Caco-2 (cell line): Measurements from ENCODE around the gene BMERB1. TPM values are rescaled to one million over a fixed set of nuclear protein-coding genes. Genes with fewer than 3 reads are reported as not detected.

Experiments
- BruUV-seq: library from RNA; stranded (reverse); fragments of 400-500 nt; replicated peaks from 2 replicates; lab custom pipeline; 2021; lab: Mats Ljungman, UMichigan
- CTCF ChIA-PET: fragments of 300-600 bp; sonication (Branson Sonifier 250); formaldehyde crosslinking; loops from one replicate; lab custom pipeline; 2022; ENCODE audit warnings: antibody characterized with exemption; lab: Charles Lee
- POLR2A ChIA-PET: fragments of 300-600 bp; sonication (Branson Sonifier 250); formaldehyde crosslinking; loops from one replicate; lab custom pipeline; 2022; ENCODE audit warnings: antibody characterized with exemption; lab: Charles Lee
- DNase-seq, 2 experiments: peaks; one replicate each; pipeline versions ENCODE4 v3.0.0 to v3.0.0-alpha.2; 2020 to 2022
- H3K27me3 ChIP-seq: replicated peaks from 2 replicates; pipeline ENCODE4 v1.6.0; 2011; ENCODE audit warnings: low read length; ENCODE audit not compliant: control insufficient read depth, insufficient read depth
- H3K36me3 ChIP-seq: 2 replicates; pipeline ENCODE4 v1.5.1; 2011; ENCODE audit warnings: low read length; ENCODE audit not compliant: control insufficient read depth, insufficient read depth
- H3K4me1 ChIP-seq: fragments of 250-450 bp; sonication (Bioruptor Pico); 2 replicates; pipeline ENCODE4 v1.5.1; 2020; ENCODE audit warnings: mild to moderate bottlenecking
- H3K4me3 ChIP-seq: 2 replicates; pipeline ENCODE4 v1.5.1; 2011; ENCODE audit warnings: low read depth, mild to moderate bottlenecking, control low read depth, low read length
- H3K9me3 ChIP-seq: fragments of 250-450 bp; sonication (Bioruptor Pico); 2 replicates; pipeline ENCODE4 v1.5.1; 2020; ENCODE audit warnings: mild to moderate bottlenecking, moderate library complexity
- H3K27ac Mint-ChIP-seq: one replicate; pipeline ENCODE4 v1.8.0; 2022; ENCODE audit warnings: mixed read lengths; ENCODE audit not compliant: unreplicated experiment
- H3K27me3 Mint-ChIP-seq: one replicate; pipeline ENCODE4 v1.8.0; 2022; ENCODE audit warnings: mixed read lengths; ENCODE audit not compliant: insufficient read depth, unreplicated experiment
- H3K36me3 Mint-ChIP-seq: one replicate; pipeline ENCODE4 v1.8.0; 2022; ENCODE audit warnings: mild to moderate bottlenecking, mixed read lengths; ENCODE audit not compliant: insufficient read depth, unreplicated experiment
- H3K4me1 Mint-ChIP-seq: one replicate; pipeline ENCODE4 v1.8.0; 2022; ENCODE audit warnings: low read depth, mixed read lengths; ENCODE audit not compliant: unreplicated experiment
- H3K4me3 Mint-ChIP-seq: one replicate; pipeline ENCODE4 v1.8.0; 2022; ENCODE audit warnings: mild to moderate bottlenecking, moderate library complexity, mixed read lengths; ENCODE audit not compliant: unreplicated experiment
- H3K9me3 Mint-ChIP-seq: one replicate; pipeline ENCODE4 v1.8.0; 2022; ENCODE audit warnings: mixed read lengths; ENCODE audit not compliant: unreplicated experiment
- CTCF ChIP-seq, 2 experiments: fragments of 200-600 bp in 1 of 2; IDR thresholded peaks; 1 replicate in 1 of 2; 2 replicates in 1 of 2; pipeline versions ENCODE4 v1.5.1 to v1.8.0; 2011 to 2022; ENCODE audit warnings: antibody characterized with exemption in 1 of 2, control low read depth in 1 of 2, inconsistent platforms in 1 of 2, low read depth in 1 of 2, low read length in 1 of 2, mild to moderate bottlenecking in 1 of 2, moderate library complexity in 1 of 2; ENCODE audit not compliant: insufficient read depth in 1 of 2, severe bottlenecking in 1 of 2, unreplicated experiment in 1 of 2
- intact Hi-C: fragments of 100-400 bp; cut with micrococcal nuclease; formaldehyde crosslinking; loops from one replicate; pipeline ENCODE4 v1.10.0; 2022; ENCODE audit not compliant: unreplicated experiment
- total RNA-seq: library from RNA; stranded (reverse); gene quantifications from 2 replicates; pipeline ENCODE4 v1.2.3, GENCODE V29; 2022

BMERB1 gene
- total RNA-seq, 1 experiment from 2014 or later: not detected

DNA sequence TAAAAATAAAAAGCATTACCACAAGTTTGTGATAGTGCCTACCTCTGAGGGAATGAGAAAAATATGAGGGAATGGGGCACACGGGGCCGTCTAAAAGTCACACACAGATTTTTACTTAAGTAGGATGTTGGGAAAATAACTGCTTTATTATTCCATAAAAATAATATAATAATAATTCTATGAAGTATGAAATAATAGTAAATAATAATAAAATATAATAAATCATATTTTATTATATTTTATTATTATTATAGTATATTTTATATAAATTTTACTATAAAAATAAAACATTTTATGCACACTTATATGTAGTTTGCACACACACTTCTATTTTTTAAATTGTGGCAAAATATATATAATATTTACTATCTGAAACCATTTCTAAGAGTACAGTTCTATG is 92.3 kb downstream of the BMERB1 start:
- Mint-ChIP-seq H3K36me3 (no peaks in the 10 kb centered on the region), H3K4me1 (no peaks in the 10 kb centered on the region), H3K27ac (no peak overlapping the region), H3K27me3 (peaks cover 5% of the 10 kb centered on the region), H3K9me3 (no peaks in the 10 kb centered on the region), H3K4me3 (no peak overlapping the region)
- CTCF ChIA-PET: no interaction called here
- intact Hi-C loops: no loop called here
- POLR2A ChIA-PET: no interaction called here
- H3K4me1 ChIP-seq: no peaks in the 10 kb centered on the region
- no peak overlapping the region for H3K4me3 ChIP-seq
- H3K27me3 ChIP-seq: no peaks in the 10 kb centered on the region
- H3K36me3 ChIP-seq: no peaks in the 10 kb centered on the region
- H3K9me3 ChIP-seq: no peaks in the 10 kb centered on the region
- no TSS peak for BruUV-seq
- no peak for DNase-seq
- no peak for TF ChIP-seq CTCF (IDR thresholded peaks at IDR 0.05; ENCODE audit: insufficient read depth in 1 of 2, low read depth in 1 of 2, low read length in 1 of 2, severe bottlenecking in 1 of 2, unreplicated experiment in 1 of 2)

DNA sequence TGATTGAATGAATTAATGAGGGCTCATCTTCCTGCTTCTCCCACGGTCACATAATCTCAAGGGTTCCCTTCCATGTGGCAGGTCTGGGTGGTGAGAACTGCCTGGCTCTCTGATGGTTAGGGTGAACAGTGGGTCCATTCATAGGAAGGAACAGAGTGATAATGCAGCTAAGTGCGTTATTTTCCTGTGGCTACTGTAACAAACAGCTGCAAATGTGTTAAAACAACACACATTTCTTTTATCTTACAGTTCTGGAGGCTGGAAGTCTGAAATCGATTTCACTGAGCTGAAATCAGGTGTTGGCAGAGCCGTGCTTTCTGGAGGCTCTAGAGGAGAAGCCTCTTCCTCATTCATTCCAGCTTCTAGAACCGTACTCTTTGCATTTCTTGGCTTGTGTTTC is 95.3 kb downstream of the BMERB1 start:
- no peak overlapping the region for H3K27ac Mint-ChIP-seq
- no TSS peak for BruUV-seq
- ChIA-PET POLR2A (no interaction called here), CTCF (no interaction called here)
- no peak for DNase-seq
- no peak overlapping the region for H3K4me3 ChIP-seq
- intact Hi-C loops: loop anchor here (10.0 kb wide), 1 partner anchor 115 kb away; the partner anchor contains the start of gene MARF1
- no peaks in the 10 kb centered on the region for H3K9me3 ChIP-seq
- TF ChIP-seq CTCF (IDR thresholded peaks at IDR 0.05; ENCODE audit: insufficient read depth in 1 of 2, low read depth in 1 of 2, low read length in 1 of 2, severe bottlenecking in 1 of 2, unreplicated experiment in 1 of 2): no peak
- H3K36me3 ChIP-seq: no peaks in the 10 kb centered on the region
- H3K36me3 Mint-ChIP-seq: no peaks in the 10 kb centered on the region
- H3K27me3 Mint-ChIP-seq: peaks cover 4% of the 10 kb centered on the region
- no peak overlapping the region for H3K4me3 Mint-ChIP-seq
- no peaks in the 10 kb centered on the region for H3K4me1 Mint-ChIP-seq
- H3K4me1 ChIP-seq: no peaks in the 10 kb centered on the region
- H3K27me3 ChIP-seq: no peaks in the 10 kb centered on the region
- H3K9me3 Mint-ChIP-seq: no peaks in the 10 kb centered on the region

- Mint-ChIP-seq H3K27me3 (peaks cover 8% of the 10 kb centered on the region), H3K4me3 (no peak overlapping the region), H3K36me3 (no peaks in the 10 kb centered on the region), H3K4me1 (no peaks in the 10 kb centered on the region), H3K27ac (no peak overlapping the region), H3K9me3 (no peaks in the 10 kb centered on the region)
- Histone ChIP-seq H3K4me1 (no peaks in the 10 kb centered on the region), H3K36me3 (no peaks in the 10 kb centered on the region), H3K27me3 (no peaks in the 10 kb centered on the region), H3K4me3 (no peak overlapping the region), H3K9me3 (no peaks in the 10 kb centered on the region)
- no TSS peak for BruUV-seq
- no peak for TF ChIP-seq CTCF (IDR thresholded peaks at IDR 0.05; ENCODE audit: insufficient read depth in 1 of 2, low read depth in 1 of 2, low read length in 1 of 2, severe bottlenecking in 1 of 2, unreplicated experiment in 1 of 2)
- intact Hi-C loops: loop anchor here (10.0 kb wide), 1 partner anchor 115 kb away; the partner anchor contains the start of gene MARF1
- no peak for DNase-seq
- POLR2A ChIA-PET: no interaction called here
- CTCF ChIA-PET: no interaction called here
Measured at GRCh38 chr16:15530085-15530484, 95.7 kb downstream of the BMERB1 start.
